GM19238 (cell line): ENCODE results near the gene LDLRAD1.
"Not testable (repeated sequence)": the region's sequence is repeated elsewhere in the genome, so short reads cannot be mapped to it uniquely, and the experiment has no call there.

Experiments
- DNase-seq: peaks from one replicate; pipeline ENCODE4 v3.0.0; 2011; ENCODE audit warnings: low spot score; ENCODE audit not compliant: insufficient read length

Gene LDLRAD1, protein sequence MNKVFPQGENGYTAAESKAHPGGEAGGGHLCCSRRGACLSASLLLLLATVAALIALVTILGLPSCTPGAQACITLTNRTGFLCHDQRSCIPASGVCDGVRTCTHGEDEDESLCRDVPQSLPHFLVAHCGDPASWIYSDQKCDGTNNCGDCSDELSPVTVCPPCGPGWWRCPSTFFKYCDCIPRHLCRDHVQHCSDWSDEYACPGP

GRCh38 chr1:54017979-54018378 lies at the start of gene LDLRAD1:
LDLRAD1 (minus strand) TSS chr1:54018186; CDS start chr1:54018112, 74 bp downstream.
- no peak for DNase-seq

DNA sequence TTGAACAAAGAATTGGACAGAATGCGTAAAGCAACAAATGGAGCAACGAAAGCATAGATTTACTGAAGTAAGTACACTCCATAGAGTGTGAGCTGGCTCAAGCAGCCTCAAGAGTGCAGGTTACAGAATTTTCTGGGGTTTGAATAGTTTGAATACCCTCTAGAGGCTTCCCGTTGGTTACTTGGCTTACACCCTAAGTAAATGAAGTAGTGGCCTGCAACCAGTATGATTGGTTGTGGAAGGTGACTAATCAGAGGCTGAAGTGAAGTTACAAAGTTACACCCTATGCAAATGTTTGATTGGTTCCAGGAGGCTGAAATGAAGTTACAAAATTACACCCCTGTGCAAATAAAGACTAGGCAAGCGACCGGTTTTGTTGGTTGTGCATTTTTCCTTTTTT lies 46.3 kb upstream of the LDLRAD1 start:
- DNase-seq = no peak

- no peak for DNase-seq
These were observed 36.4 kb upstream of the LDLRAD1 start for GRCh38 chr1:54054438-54054749.

DNA sequence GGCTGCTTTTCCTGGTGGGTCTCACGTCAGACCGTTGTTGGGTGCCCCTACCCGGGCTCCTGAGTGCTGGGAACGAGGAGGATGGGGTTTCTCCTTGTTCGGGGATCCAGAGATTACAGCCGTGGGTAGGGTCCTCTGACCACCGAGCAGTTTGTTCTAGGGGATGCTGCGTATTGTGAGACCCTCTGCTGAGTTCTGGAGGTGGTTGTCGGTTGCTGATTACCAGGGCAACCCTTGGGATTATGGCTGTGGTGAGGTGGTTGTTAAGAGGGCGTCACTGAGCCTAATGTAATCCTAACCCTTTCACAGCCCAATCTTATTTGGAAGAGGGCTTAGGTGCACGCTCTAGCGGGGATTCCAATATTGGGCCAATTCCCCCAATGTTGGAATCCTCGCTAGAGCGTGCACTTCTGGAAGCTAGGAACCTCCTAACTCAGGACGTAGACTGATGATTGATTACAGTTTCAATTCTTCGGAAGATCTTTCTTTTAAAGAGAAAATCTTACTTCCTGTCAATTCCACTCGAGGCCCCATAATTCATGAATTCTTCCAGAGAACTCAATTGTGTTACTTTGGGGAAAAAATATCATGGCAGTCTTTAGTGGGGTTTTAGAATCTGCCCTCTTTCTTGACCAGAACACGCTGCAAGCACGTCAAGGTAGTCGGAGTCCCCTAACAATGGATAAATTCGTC lies 35.9 kb upstream of the LDLRAD1 start:
- DNase-seq = no peak

DNA sequence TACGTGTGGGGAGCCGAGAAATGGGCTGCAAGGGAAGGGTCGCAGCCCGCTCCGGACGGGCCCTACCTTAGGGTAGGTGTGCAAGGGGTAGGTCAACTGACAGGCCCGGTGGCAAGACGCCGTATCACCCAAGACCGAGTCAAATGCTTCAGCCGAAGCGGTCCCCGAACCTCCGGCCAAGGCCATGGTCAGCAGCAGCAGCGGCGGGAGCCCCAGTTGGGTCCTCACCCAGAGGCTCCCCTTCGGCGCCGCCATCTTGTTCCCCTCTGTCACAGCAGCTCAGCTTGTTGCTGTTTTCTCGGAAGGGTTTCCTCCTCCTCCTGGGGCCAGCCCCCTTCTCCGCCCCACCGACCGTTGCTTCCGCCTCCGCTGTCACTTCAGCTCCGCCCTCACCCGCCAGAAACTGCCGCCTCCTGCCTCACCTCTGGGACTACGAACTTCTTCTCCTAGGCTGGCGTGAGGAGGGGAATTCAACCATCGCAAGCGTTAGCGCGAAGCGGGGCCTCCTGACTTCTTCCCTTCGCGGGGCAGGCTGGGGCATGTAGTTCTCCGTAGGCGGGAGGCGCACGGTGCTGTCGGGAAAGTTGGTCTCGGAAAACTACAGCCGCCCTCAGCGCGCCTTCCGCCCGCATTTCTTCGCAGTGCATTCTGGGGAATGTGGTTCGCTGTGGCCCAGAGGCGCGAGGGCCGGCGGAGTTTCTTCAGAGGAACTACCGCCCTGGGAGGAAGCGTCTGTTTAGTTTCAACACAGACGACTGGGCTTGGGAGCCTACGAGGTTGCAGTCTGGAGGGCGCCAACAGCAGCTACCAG lies 35.2 kb upstream of the LDLRAD1 start, which contains the start of the genes TCEANC2 and TMEM59:
Gene TCEANC2, plus strand, starts transcription at position 675 of the 811 bp plus-strand sequence. CDS start 815 bp downstream, outside the sequence.
Gene TMEM59, minus strand, starts transcription at position 271 of the 811 bp plus-strand sequence. Its CDS starts 16 bp downstream, at position 255.
- peak; percentile 87 for DNase-seq

GRCh38 chr1:54052431-54052933 lies 34.5 kb upstream of the LDLRAD1 start:
- no peak for DNase-seq

- no peak for DNase-seq
These were observed 34.0 kb upstream of the LDLRAD1 start for GRCh38 chr1:54051933-54052430.

DNA sequence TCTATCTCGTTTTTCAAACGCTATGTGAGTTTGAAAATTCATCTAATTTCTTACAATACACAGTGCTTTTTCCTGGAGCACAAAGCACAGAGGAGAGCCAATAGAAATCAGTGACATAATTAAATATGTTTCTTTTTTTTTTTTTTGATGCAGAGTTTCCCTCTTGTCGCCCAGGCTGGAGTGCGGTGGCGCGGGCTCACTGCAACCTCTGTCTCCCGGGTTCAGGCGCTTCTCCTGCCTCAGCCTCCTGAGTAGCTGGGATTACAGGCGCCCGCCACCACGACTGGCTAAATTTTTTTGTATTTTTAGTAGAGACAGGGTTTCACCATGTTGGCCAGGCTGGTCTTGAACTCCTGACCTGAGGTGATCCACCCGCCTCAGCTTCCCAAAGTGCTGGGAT lies 32.4 kb upstream of the LDLRAD1 start:
- not testable (repeated sequence) for DNase-seq

DNA sequence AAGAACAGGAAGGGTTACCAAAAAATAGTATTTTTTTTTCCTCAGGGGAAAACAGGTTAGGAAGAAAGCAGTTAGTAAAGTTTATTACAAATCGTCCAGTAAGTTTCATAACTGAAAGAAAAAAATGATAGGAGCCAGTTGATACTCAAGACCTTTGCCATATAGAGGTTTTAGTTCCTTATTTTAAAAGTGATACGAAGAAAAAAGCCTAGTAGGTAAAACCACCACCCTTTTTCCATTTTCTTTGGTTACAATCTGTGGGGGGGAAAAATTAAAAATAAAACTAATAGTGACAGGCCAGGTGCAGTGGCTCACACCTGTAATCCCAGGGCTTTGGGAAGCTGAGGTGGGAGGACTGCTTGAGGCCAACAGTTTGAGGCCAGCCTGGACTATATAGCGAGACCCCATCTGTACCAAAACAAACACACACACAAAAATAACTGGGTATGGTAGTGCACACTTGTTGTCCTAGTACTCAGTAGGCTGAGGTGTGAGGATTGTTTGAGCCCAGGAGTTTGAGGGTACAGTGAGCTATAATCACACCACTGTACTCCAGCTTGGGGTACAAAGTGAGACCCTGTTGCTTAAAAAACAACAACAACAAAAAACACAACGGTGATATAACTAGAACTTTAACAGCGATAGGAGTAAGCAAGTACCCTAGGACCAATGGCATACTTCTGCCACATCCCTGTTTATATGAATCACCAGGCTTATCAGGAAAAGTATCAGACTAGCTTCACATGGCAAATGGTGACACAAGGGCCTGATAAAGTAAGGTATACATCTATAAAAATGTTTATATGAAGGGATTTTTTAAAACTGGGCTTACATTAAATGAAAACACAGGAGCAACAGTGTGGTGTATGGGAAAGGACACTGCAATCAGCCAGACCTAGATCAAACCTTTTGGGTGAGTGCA lies 29.7 kb upstream of the LDLRAD1 start:
- no peak for DNase-seq

- DNase-seq = no peak
These were observed 28.8 kb upstream of the LDLRAD1 start for GRCh38 chr1:54046671-54047383.

DNA sequence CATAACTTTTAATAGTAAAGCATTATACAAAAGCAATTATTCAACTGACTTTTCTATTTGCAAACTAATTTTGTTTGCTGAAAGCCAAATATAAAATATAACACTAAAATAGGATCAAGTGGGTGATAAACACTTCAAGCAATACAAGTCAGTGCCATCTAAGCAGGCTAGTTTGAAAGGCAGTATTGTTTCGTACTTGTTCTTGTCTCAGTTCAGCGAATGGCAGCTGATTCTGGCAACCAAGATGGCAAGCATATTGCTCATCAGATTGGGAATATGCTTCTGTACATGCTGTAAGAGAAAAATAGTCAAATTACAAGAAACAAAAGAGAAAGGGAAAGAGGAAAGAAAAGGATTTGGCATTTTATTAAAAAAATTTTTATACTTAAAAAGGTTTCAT lies 27.5 kb upstream of the LDLRAD1 start:
- no peak for DNase-seq

GRCh38 chr1:54041806-54042205 lies 23.8 kb upstream of the LDLRAD1 start:
- no peak for DNase-seq

DNA sequence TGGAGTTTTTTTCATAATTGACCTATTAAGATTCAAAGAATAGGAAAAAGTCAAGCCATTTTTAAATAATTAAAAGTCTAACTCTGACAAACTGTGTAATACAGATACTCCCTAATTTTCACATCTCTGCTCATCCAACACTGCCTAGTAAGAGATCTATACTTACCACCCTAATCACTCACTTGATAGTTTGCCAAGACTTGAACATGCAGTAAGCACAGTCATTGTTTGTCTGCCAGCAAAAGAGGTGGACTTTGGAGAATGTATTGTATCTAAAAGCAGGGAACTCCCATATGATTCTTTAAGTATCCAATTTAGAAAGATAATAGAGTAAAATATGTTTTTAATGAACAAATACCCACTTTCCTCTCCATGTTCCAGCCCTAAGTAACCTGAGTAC lies 19.5 kb upstream of the LDLRAD1 start:
- no peak for DNase-seq

DNA sequence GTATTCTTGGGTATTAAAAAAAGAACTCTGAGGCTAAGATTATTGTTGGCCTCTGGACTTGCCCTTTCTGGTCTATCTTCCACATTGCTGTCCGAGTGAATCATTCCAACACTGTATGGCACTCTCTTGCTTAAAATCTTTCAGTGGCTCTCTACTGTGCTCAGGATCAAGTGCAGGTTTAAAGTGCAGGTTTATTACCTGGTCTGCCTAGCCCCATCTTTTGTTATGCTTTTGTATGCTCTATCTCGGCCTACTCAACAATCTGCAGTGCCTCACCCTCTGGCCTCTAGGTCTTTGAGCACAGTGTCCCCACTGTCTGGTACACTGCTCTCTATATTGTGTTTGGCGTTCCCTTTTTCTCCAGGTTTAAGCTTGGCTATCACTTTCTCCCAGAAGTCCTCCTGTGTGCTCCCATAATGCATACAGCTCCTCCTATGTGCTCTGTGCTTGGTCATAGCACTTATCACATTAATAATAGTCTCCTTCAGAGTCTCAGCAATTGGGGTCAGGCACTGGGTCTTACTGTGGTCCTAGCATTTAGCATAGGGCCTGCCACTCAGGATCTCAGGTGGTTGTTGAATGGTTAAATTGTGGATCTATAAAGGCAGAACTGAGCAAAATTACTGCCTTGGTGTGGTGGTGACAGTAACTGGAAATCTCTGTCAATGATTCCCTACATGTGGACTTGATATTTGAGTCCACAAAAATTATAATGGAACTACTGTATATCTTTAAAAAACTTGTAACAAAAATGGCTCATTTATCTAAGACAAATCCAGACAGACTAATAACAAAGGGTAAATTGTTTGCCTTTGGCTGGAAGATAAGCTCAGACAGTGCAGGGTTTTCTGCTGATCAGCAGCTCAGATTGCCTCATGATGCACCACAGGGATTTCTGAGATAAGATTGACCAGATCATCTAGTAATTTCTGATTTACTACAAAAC lies 10.6 kb upstream of the LDLRAD1 start:
- no peak for DNase-seq

- no peak for DNase-seq
These were observed 9.9 kb upstream of the LDLRAD1 start for GRCh38 chr1:54027848-54028247.

DNA sequence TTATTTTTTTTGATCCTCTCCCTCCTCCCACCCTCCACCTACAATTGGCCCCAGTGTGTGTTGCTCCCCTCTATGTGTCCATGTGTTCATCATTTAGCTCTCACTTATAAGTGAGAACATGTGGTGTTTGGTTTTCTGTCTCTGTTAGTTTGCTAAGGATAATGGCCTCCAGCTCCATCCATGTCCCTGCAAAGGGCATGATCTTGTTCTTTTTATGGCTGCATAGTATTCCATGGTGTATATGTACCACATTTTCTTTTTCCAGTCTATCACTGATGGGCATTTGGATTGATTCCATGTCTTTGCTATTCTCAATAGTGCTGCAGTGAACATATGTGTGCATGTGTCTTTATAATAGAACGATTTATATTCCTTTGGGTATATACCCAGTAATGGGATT lies 6.8 kb upstream of the LDLRAD1 start:
- DNase-seq = not testable (repeated sequence)

DNA sequence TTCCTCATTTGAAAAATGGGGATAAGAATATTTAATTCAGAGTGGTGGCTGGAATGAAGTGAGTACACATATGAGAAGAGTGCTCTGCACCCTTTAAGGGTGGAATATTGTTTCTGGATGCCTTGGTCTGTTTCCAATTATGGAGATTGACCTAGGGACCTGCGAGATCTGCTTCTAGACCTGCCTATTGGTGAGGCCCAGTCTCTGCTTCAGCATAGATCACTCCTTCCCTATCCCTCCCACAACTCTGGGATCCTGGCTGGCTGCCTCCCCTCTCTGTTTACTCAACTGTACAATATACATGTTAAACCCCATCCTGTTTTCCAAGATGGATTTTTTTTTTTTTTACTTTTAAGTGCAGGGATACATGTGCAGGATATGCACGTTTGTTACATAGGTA lies 6.4 kb upstream of the LDLRAD1 start:
- DNase-seq = no peak

DNA sequence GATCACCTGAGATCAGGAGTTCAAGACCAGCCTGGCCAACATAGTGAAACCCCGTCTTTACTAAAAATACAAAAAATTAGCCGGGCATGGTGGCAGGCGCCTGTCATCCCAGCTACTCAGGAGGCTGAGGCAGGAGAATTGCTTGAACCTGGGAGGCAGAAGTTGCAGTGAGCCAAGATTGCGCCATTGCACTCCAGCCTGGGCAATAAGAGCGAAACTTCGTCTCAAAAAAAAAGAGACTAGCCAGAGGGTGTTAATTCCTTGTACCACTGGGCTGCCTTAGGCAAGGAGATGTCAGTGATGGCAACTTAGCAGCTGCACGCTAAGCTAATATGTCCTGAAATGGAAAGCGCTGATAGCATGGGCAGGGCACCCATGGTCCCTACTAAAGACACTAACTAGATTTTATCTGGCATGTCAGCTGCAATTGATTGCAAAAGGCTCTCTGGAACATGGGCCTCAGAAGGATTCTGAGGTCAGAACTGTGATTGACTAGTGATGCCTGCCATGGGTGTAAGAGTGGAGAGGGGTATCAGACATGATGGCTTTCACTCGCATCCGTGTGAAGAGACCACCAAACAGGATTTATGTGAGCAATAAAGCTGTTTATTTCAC lies 1.7 kb upstream of the LDLRAD1 start:
- not testable (repeated sequence) for DNase-seq

- no peak for DNase-seq
These were observed 649 bp upstream of the LDLRAD1 start for GRCh38 chr1:54018635-54019034.
